Osteoblast (primary cell): ENCODE data around the gene PCBP2. TPM values are rescaled to one million over a fixed set of nuclear protein-coding genes. Genes with fewer than 3 reads are reported as not detected.
A peak's percentile ranks its signal among the peaks of the same experiment; 100 is the strongest.

Experiments used
- DNase-seq: peaks from one replicate; pipeline ENCODE4 v3.0.0; 2011; ENCODE audit warnings: low spot score, mixed read lengths; ENCODE audit not compliant: insufficient read length; ENCODE audit errors: missing footprints
- H2AFZ ChIP-seq: 2 replicates; pipeline ENCODE4 v1.6.0; 2011; ENCODE audit warnings: mild to moderate bottlenecking, low read length
- H3K27ac ChIP-seq: 2 replicates; pipeline ENCODE4 v1.5.1; 2011; ENCODE audit warnings: mild to moderate bottlenecking, low read depth, low read length, moderate library complexity
- H3K27me3 ChIP-seq: 2 replicates; pipeline ENCODE4 v1.6.0; 2012; ENCODE audit warnings: mild to moderate bottlenecking, control low read depth, inconsistent platforms, low read length, moderate library complexity; ENCODE audit not compliant: insufficient read depth
- H3K36me3 ChIP-seq: 2 replicates; pipeline ENCODE4 v1.5.1; 2011; ENCODE audit warnings: mild to moderate bottlenecking, low read length, control low read depth, moderate library complexity; ENCODE audit not compliant: insufficient read depth
- H3K4me1 ChIP-seq: 2 replicates; pipeline ENCODE4 v1.5.1; 2011; ENCODE audit warnings: mild to moderate bottlenecking, low read length, control low read depth, moderate library complexity; ENCODE audit not compliant: insufficient read depth
- H3K4me2 ChIP-seq: 2 replicates; pipeline ENCODE4 v1.6.0; 2011; ENCODE audit warnings: mild to moderate bottlenecking, low read length; ENCODE audit not compliant: insufficient read depth
- H3K4me3 ChIP-seq: fragments of 200-600 bp; sonication (generic); 3 replicates; pipeline ENCODE4 v1.5.1; 2012; ENCODE audit warnings: mild to moderate bottlenecking, low read length, inconsistent platforms; ENCODE audit not compliant: insufficient read depth
- H3K79me2 ChIP-seq: 2 replicates; pipeline ENCODE4 v1.6.0; 2012; ENCODE audit warnings: mild to moderate bottlenecking, low read length, control low read depth, inconsistent platforms; ENCODE audit not compliant: insufficient read depth
- H3K9me3 ChIP-seq: 2 replicates; pipeline ENCODE4 v1.5.1; 2011; ENCODE audit warnings: low read depth, low read length, control low read depth
- H4K20me1 ChIP-seq: 2 replicates; pipeline ENCODE4 v1.6.0; 2012; ENCODE audit warnings: mild to moderate bottlenecking, low read length, control low read depth; ENCODE audit not compliant: insufficient read depth
- total RNA-seq: library from RNA; depleted of rRNA; stranded (reverse); fragments of >200 nt; gene quantifications from 2 replicates; pipeline ENCODE4 v1.2.3, GENCODE V29; 2012
- TF ChIP-seq, protein P1 (sequence below): IDR thresholded peaks from 2 replicates; pipeline ENCODE4 v1.5.1; 2011; ENCODE audit warnings: mild to moderate bottlenecking, low read depth, low read length, moderate library complexity; ENCODE audit errors: extremely low read depth

The PCBP2 gene
- total RNA-seq, 1 donor: 247 TPM

DNA sequence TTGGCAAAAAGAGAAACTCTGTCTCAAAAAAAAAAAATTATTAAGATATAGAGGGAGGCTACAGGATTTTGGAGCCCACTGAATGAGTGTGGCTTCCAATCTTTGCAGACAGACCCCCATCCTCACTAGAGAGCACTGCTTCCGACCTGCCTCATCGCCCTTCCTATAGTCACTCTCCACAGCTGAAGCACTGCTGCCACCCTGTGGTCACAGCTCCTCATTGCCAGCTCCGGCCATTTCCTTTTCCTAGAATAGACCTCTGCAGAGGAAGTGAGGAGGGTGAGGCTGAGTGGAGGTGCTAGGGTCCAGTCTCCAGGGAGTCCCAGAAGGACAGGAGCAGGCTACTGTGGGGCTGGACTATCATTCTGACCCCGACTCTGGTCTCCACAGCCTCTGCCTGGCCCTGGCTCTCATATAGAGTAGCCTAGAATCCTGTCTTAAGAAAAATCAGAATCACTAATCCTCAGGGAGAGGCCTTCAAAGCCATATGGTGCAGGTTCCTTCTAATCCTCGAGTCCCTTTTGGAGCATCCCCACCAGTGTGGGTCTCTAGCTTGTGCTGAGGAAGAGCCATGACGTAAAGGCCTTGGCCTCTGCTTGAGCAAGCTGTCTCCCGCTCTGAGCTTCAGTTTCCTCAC is 56.8 kb downstream of the PCBP2 start:
- H3K4me1 ChIP-seq: peaks cover 36% of the 10 kb centered on the region
- H2AFZ ChIP-seq: no peak overlapping the region
- no peaks in the 10 kb centered on the region for H3K9me3 ChIP-seq
- peak; percentile 95 for DNase-seq
- no peak overlapping the region for H3K27ac ChIP-seq
- peaks cover 12% of the 10 kb centered on the region for H3K79me2 ChIP-seq
- no peaks in the 10 kb centered on the region for H3K27me3 ChIP-seq
- peaks cover 52% of the 10 kb centered on the region for H3K36me3 ChIP-seq
- H3K4me3 ChIP-seq: no peak overlapping the region
- H4K20me1 ChIP-seq: no peaks in the 10 kb centered on the region
- H3K4me2 ChIP-seq: no peak overlapping the region
- TF ChIP-seq, protein P1, sequence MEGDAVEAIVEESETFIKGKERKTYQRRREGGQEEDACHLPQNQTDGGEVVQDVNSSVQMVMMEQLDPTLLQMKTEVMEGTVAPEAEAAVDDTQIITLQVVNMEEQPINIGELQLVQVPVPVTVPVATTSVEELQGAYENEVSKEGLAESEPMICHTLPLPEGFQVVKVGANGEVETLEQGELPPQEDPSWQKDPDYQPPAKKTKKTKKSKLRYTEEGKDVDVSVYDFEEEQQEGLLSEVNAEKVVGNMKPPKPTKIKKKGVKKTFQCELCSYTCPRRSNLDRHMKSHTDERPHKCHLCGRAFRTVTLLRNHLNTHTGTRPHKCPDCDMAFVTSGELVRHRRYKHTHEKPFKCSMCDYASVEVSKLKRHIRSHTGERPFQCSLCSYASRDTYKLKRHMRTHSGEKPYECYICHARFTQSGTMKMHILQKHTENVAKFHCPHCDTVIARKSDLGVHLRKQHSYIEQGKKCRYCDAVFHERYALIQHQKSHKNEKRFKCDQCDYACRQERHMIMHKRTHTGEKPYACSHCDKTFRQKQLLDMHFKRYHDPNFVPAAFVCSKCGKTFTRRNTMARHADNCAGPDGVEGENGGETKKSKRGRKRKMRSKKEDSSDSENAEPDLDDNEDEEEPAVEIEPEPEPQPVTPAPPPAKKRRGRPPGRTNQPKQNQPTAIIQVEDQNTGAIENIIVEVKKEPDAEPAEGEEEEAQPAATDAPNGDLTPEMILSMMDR: peak; percentile 95

- no peaks in the 10 kb centered on the region for H4K20me1 ChIP-seq
- no peak overlapping the region for H3K4me3 ChIP-seq
- H3K27ac ChIP-seq: no peak overlapping the region
- no peaks in the 10 kb centered on the region for H3K9me3 ChIP-seq
- H3K4me2 ChIP-seq: no peak overlapping the region
- peaks cover 23% of the 10 kb centered on the region for H3K4me1 ChIP-seq
- no peak for DNase-seq
- H3K27me3 ChIP-seq: no peaks in the 10 kb centered on the region
- H3K36me3 ChIP-seq: peaks cover 63% of the 10 kb centered on the region
- H3K79me2 ChIP-seq: no peaks in the 10 kb centered on the region
- TF ChIP-seq, protein P1: no peak
- no peak overlapping the region for H2AFZ ChIP-seq
Observed at GRCh38 chr12:53510181-53510812, 58.4 kb downstream of the PCBP2 start.

GRCh38 chr12:53513712-53514410 is 62.0 kb downstream of the PCBP2 start:
- H4K20me1 ChIP-seq: no peaks in the 10 kb centered on the region
- TF ChIP-seq, protein P1: no peak
- H3K79me2 ChIP-seq: no peaks in the 10 kb centered on the region
- no peak overlapping the region for H3K4me3 ChIP-seq
- H3K4me2 ChIP-seq: no peak overlapping the region
- H3K27ac ChIP-seq: no peak overlapping the region
- no peak for DNase-seq
- no peaks in the 10 kb centered on the region for H3K9me3 ChIP-seq
- H2AFZ ChIP-seq: no peak overlapping the region
- H3K27me3 ChIP-seq: no peaks in the 10 kb centered on the region
- no peaks in the 10 kb centered on the region for H3K4me1 ChIP-seq
- H3K36me3 ChIP-seq: peaks cover 76% of the 10 kb centered on the region

- no peak for DNase-seq
- TF ChIP-seq, protein P1: no peak
- no peak overlapping the region for H2AFZ ChIP-seq
- no peaks in the 10 kb centered on the region for H3K79me2 ChIP-seq
- no peaks in the 10 kb centered on the region for H3K27me3 ChIP-seq
- no peak overlapping the region for H3K4me3 ChIP-seq
- no peaks in the 10 kb centered on the region for H3K4me1 ChIP-seq
- H3K9me3 ChIP-seq: no peaks in the 10 kb centered on the region
- H3K4me2 ChIP-seq: no peak overlapping the region
- H3K27ac ChIP-seq: no peak overlapping the region
- peaks cover 76% of the 10 kb centered on the region for H3K36me3 ChIP-seq
- no peaks in the 10 kb centered on the region for H4K20me1 ChIP-seq
Observed at GRCh38 chr12:53514628-53515290, 62.9 kb downstream of the PCBP2 start.
